Duodenal mucosa (tissue), 2 donors: ENCODE results near the gene CPT2.
"Not testable (repeated sequence)": the region's sequence is repeated elsewhere in the genome, so short reads cannot be mapped to it uniquely, and the experiment has no call there.

Experiments used
- H3K27ac ChIP-seq: one replicate; pipeline ENCODE4 v1.7.0; 2013; ENCODE audit warnings: low read depth, low read length
- H3K27me3 ChIP-seq, 2 donors: one replicate each; pipeline ENCODE4 v1.7.0; 2013; ENCODE audit warnings: low read length in 2 of 2, control low read depth in 1 of 2; ENCODE audit not compliant: insufficient read depth in 2 of 2, control insufficient read depth in 1 of 2
- H3K36me3 ChIP-seq, 2 donors: one replicate each; pipeline ENCODE4 v1.7.0; 2013; ENCODE audit warnings: low read length in 2 of 2, control low read depth in 1 of 2; ENCODE audit not compliant: insufficient read depth in 2 of 2, control insufficient read depth in 1 of 2
- H3K4me1 ChIP-seq, 2 donors: one replicate each; pipeline ENCODE4 v1.7.0; 2013; ENCODE audit warnings: low read length in 2 of 2, control low read depth in 1 of 2; ENCODE audit not compliant: insufficient read depth in 2 of 2, control insufficient read depth in 1 of 2
- H3K4me3 ChIP-seq, 2 donors: one replicate each; pipeline ENCODE4 v1.7.0; 2013; ENCODE audit warnings: low read length in 2 of 2, low read depth in 1 of 2
- H3K9ac ChIP-seq, 2 donors: one replicate each; pipeline ENCODE4 v1.7.0; 2013; ENCODE audit warnings: low read length in 2 of 2, low read depth in 1 of 2
- H3K9me3 ChIP-seq, 2 donors: one replicate each; pipeline ENCODE4 v1.7.0; 2013; ENCODE audit warnings: low read length in 2 of 2, control low read depth in 1 of 2; ENCODE audit not compliant: control insufficient read depth in 1 of 2

Gene CPT2

DNA sequence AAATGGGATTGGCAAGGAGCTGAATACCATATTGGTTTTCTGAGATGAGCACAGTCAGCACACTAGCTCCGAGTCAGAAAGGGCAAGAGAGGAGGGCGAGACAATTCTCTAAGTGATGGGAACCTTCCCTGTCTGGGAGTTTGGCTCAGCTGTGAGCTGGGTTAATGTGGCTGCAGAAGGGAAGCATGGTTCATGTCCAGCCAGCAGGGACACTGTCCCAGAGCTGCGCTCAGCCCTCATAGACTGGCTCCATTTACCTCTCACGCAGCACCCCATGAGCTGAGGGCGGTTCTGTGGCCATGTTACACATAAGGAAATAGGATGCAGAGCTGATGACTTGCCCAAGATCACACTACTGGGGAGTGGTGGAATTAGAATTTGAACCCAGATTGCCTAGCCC, 15.7 kb upstream of the CPT2 start:
- H3K36me3 ChIP-seq, result no peaks in the 10 kb centered on the region
- H3K4me3 ChIP-seq, result no peak overlapping the region
- H3K27ac ChIP-seq, result no peak overlapping the region
- H3K4me1 ChIP-seq, result peaks cover 44 to 47% of the 10 kb centered on the region in 2 donors
- no peak overlapping the region for H3K9ac ChIP-seq
- no peaks in the 10 kb centered on the region for H3K9me3 ChIP-seq
- no peaks in the 10 kb centered on the region for H3K27me3 ChIP-seq

GRCh38 chr1:53182111-53182593, 14.5 kb upstream of the CPT2 start:
- H3K36me3 ChIP-seq, result no peaks in the 10 kb centered on the region
- no peak overlapping the region for H3K27ac ChIP-seq
- no peaks in the 10 kb centered on the region for H3K27me3 ChIP-seq
- peaks cover 32 to 36% of the 10 kb centered on the region in 2 donors for H3K4me1 ChIP-seq
- no peaks in the 10 kb centered on the region for H3K9me3 ChIP-seq
- no peak overlapping the region for H3K9ac ChIP-seq
- H3K4me3 ChIP-seq, result peak overlapping the region in 1 of 2 donors; percentile 17

- Histone ChIP-seq H3K36me3 (no peaks in the 10 kb centered on the region), H3K9ac (peak overlapping the region in 1 of 2 donors; percentile 10), H3K9me3 (no peaks in the 10 kb centered on the region), H3K27ac (peak overlapping the region; percentile 63), H3K4me1 (peaks cover 28 to 33% of the 10 kb centered on the region in 2 donors), H3K27me3 (no peaks in the 10 kb centered on the region), H3K4me3 (peak overlapping the region in 1 of 2 donors; percentile 17)
Observed at GRCh38 chr1:53182716-53183094, 13.9 kb upstream of the CPT2 start.

GRCh38 chr1:53183095-53183990, 13.3 kb upstream of the CPT2 start:
- Histone ChIP-seq H3K4me1 (peaks cover 28 to 33% of the 10 kb centered on the region in 2 donors), H3K9ac (peak overlapping the region in 1 of 2 donors; percentile 10), H3K27me3 (no peaks in the 10 kb centered on the region), H3K4me3 (peak overlapping the region in 1 of 2 donors; percentile 17), H3K27ac (peak overlapping the region; percentile 63), H3K9me3 (no peaks in the 10 kb centered on the region), H3K36me3 (no peaks in the 10 kb centered on the region)

DNA sequence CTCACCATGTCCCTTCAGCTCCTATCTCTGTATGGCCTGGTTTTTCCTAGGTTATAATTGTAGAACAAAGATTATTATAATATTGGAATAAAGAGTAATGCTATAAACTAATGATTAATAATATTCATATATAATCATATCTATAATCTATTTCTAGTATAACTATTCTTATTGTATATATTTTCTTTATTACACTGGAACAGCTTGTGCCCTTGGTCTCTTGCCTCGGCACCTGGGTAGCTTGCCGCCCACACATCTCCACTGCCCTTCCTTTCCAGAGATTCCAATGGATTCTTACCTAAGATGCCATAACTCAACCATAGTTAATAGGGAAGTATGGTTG, 10.7 kb upstream of the CPT2 start:
- H3K4me1 ChIP-seq, result peaks cover 32 to 48% of the 10 kb centered on the region in 2 donors
- not testable (repeated sequence) for H3K27me3 ChIP-seq, H3K4me3 ChIP-seq, H3K9ac ChIP-seq, H3K9me3 ChIP-seq, H3K27ac ChIP-seq, H3K36me3 ChIP-seq

- H3K9me3 ChIP-seq, result no peaks in the 10 kb centered on the region
- no peaks in the 10 kb centered on the region for H3K27me3 ChIP-seq
- no peak overlapping the region for H3K9ac ChIP-seq
- H3K36me3 ChIP-seq, result no peaks in the 10 kb centered on the region
- H3K4me1 ChIP-seq, result peaks cover 32 to 45% of the 10 kb centered on the region in 2 donors
- no peak overlapping the region for H3K4me3 ChIP-seq
- H3K27ac ChIP-seq, result no peak overlapping the region
Observed at GRCh38 chr1:53186533-53186932, 10.1 kb upstream of the CPT2 start.

DNA sequence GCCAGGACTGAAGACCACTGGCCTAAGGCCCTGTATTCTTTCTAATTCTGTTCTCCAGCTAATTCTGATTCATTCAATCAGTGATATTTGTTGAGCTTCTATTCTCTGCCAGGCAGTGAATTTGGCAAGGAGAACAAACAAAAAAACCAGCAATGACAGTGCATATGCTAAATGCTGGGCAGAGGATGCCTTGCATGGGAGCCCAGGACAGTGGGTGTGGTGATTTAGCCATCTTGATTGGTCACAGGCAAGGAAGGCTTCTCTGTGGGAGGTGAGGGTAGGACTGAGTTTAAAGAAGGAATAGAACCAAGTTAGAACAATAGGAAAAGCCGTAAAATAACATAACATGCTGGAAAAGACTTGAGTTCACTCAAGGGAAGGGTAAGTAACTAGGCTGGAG, 9.2 kb upstream of the CPT2 start:
- Histone ChIP-seq H3K27ac (no peak overlapping the region), H3K4me3 (no peak overlapping the region), H3K36me3 (no peaks in the 10 kb centered on the region), H3K4me1 (peaks cover 25 to 36% of the 10 kb centered on the region in 2 donors), H3K9me3 (no peaks in the 10 kb centered on the region), H3K9ac (no peak overlapping the region), H3K27me3 (no peaks in the 10 kb centered on the region)

DNA sequence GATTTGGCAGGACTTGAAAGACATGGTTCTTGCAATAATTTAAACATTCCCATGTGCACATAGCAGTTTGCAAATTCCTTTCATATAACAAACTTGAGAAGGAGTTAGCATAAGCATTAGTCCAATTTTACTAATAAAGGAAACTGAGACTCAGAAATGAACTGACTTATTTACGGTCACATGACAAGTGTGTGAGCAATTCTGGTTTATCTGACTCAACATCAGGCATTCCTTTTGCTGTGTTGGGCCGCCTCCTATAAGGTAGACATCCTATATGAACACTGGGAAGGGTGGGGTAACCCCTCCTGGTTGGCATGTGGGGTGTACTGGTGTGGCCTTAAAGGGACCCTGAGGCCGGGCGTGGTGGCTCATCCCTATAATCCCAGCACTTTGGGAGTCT, 8.5 kb upstream of the CPT2 start:
- H3K27ac ChIP-seq, result no peak overlapping the region
- H3K9ac ChIP-seq, result no peak overlapping the region
- H3K27me3 ChIP-seq, result no peaks in the 10 kb centered on the region
- no peak overlapping the region for H3K4me3 ChIP-seq
- peaks cover 18 to 31% of the 10 kb centered on the region in 2 donors for H3K4me1 ChIP-seq
- no peaks in the 10 kb centered on the region for H3K9me3 ChIP-seq
- no peaks in the 10 kb centered on the region for H3K36me3 ChIP-seq

- no peaks in the 10 kb centered on the region for H3K36me3 ChIP-seq
- H3K27ac ChIP-seq, result no peak overlapping the region
- no peak overlapping the region for H3K4me3 ChIP-seq
- no peaks in the 10 kb centered on the region for H3K27me3 ChIP-seq
- H3K9ac ChIP-seq, result no peak overlapping the region
- peaks cover 11 to 21% of the 10 kb centered on the region in 2 donors for H3K4me1 ChIP-seq
- no peaks in the 10 kb centered on the region for H3K9me3 ChIP-seq
Observed at GRCh38 chr1:53189061-53189460, 7.6 kb upstream of the CPT2 start.

DNA sequence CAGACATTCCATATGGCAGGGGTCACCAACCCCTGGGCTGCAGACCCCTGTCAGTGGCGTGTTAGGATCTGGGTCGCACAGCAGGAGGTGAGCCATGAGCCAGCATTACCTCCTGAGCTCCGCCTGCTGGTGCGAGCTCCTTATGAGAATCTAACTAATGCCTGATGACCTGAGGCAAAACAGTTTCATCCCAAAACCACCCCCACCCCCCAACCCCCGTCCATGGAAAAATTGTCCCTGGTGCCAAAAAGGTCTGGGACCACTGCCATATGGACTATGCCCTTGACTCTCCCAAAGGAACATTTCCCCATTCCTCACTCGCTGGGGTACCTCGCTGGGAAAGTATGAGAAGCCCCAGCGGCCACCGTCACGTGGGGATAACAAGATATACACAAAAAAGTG, 6.4 kb upstream of the CPT2 start:
- peaks cover 4 to 15% of the 10 kb centered on the region in 2 donors for H3K4me1 ChIP-seq

More for the DNA sequence above, 6.4 kb upstream of the CPT2 start:
- Histone ChIP-seq H3K27ac (no peak overlapping the region), H3K36me3 (no peaks in the 10 kb centered on the region), H3K4me3 (no peak overlapping the region), H3K27me3 (no peaks in the 10 kb centered on the region), H3K9me3 (no peaks in the 10 kb centered on the region), H3K9ac (no peak overlapping the region)
